HUES6 (cell line): ENCODE measurements around the gene TMEM187.

Experiments
- H3K27ac ChIP-seq: 2 replicates; pipeline ENCODE4 v1.7.0; 2013; ENCODE audit warnings: low read depth, mild to moderate bottlenecking, low read length, inconsistent platforms
- H3K27me3 ChIP-seq: 2 replicates; pipeline ENCODE4 v1.6.1; 2013; ENCODE audit warnings: low read length; ENCODE audit not compliant: control insufficient read depth, insufficient read depth
- H3K36me3 ChIP-seq: 2 replicates; pipeline ENCODE4 v1.6.1; 2013; ENCODE audit warnings: low read length; ENCODE audit not compliant: control insufficient read depth, insufficient read depth
- H3K4me1 ChIP-seq: 2 replicates; pipeline ENCODE4 v1.6.1; 2013; ENCODE audit warnings: low read length; ENCODE audit not compliant: control insufficient read depth, insufficient read depth
- H3K4me3 ChIP-seq: 2 replicates; pipeline ENCODE4 v1.5.1; 2013; ENCODE audit warnings: low read depth, low read length
- H3K9ac ChIP-seq: one replicate; pipeline ENCODE4 v1.6.1; 2013; ENCODE audit warnings: mild to moderate bottlenecking, low read length
- H3K9me3 ChIP-seq: 2 replicates; pipeline ENCODE4 v1.6.1; 2013; ENCODE audit warnings: low read depth, low read length; ENCODE audit not compliant: control insufficient read depth, insufficient read depth

The TMEM187 gene

DNA sequence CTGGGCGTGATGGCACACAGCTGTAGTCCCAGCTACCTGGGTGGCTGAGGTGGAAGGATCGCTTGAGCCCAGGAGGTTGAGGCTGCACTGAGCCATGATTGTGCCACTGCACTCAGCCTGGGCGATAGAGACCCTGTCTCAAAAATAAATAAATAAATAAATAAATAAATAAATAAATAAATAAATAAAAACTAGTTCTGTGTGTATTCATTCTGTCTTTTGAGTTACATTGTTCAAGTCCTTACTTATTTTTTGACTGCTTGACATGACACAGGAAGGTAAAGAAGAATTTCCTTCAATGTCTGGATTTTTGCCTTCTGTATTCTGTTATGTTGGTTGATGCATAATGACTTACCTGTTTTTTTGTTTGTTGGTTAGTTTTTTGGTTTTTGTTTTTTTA lies 35.5 kb upstream of the TMEM187 start:
- Histone ChIP-seq H3K27me3 (no peaks in the 10 kb centered on the region), H3K9ac (no peak overlapping the region), H3K4me3 (no peak overlapping the region), H3K9me3 (no peaks in the 10 kb centered on the region; the same call in 1 of the 2 replicates), H3K27ac (no peak overlapping the region), H3K36me3 (peaks cover 13% of the 10 kb centered on the region), H3K4me1 (peaks cover 32% of the 10 kb centered on the region; the same call in 1 of the 2 replicates)

GRCh38 chrX:153938226-153938786 lies 34.2 kb upstream of the TMEM187 start:
- H3K4me1 ChIP-seq, result peaks cover 42% of the 10 kb centered on the region; the same call in 1 of the 2 replicates
- no peaks in the 10 kb centered on the region for H3K27me3 ChIP-seq
- peaks cover 2% of the 10 kb centered on the region; the same call in 1 of the 2 replicates for H3K36me3 ChIP-seq
- H3K27ac ChIP-seq, result no peak overlapping the region
- H3K4me3 ChIP-seq, result no peak overlapping the region
- H3K9me3 ChIP-seq, result no peaks in the 10 kb centered on the region; the same call in 1 of the 2 replicates
- no peak overlapping the region for H3K9ac ChIP-seq

DNA sequence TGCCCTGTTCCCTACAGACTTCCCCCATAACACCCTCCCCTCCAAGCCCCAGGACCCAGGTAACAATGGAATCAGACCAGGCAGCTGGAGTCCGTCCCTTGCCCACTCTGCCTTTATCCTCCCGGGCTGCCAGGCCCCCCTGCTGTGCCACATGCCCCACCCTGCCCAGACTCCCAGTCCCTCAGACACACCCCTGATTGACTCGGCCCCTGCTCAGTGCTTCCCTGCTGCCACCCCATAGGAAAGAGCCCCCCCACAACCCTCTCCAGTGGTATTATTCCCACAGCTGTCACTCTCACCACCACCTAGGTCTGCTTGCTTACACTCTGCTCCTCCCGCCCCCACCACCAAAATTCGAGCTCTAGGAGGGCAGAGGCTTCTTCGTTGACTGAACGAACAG lies 33.0 kb upstream of the TMEM187 start:
- no peaks in the 10 kb centered on the region for H3K27me3 ChIP-seq
- no peaks in the 10 kb centered on the region; the same call in 1 of the 2 replicates for H3K9me3 ChIP-seq
- no peak overlapping the region for H3K9ac ChIP-seq
- no peak overlapping the region for H3K27ac ChIP-seq
- peak overlapping the region; percentile 1; the same call in 1 of the 2 replicates for H3K4me3 ChIP-seq
- H3K4me1 ChIP-seq, result peaks cover 49% of the 10 kb centered on the region; the same call in 1 of the 2 replicates
- H3K36me3 ChIP-seq, result peaks cover 7% of the 10 kb centered on the region; the same call in 1 of the 2 replicates

- Histone ChIP-seq H3K27me3 (no peaks in the 10 kb centered on the region), H3K4me3 (peak overlapping the region; percentile 41), H3K9me3 (no peaks in the 10 kb centered on the region; the same call in 1 of the 2 replicates), H3K9ac (peak overlapping the region; percentile 86), H3K27ac (peak overlapping the region; percentile 90; the same call in 1 of the 2 replicates), H3K36me3 (peaks cover 14% of the 10 kb centered on the region; the same call in 1 of the 2 replicates), H3K4me1 (peaks cover 44% of the 10 kb centered on the region; the same call in 1 of the 2 replicates)
These were observed 31.0 kb upstream of the TMEM187 start for GRCh38 chrX:153941336-153942252.

GRCh38 chrX:153944140-153944799 lies 28.3 kb upstream of the TMEM187 start, which contains the start of gene RENBP:
TSS of gene RENBP (minus strand) at chrX:153944643. CDS start at chrX:153944610, 33 bp downstream.
- Histone ChIP-seq H3K36me3 (peaks cover 24% of the 10 kb centered on the region), H3K4me3 (peak within 1 kb of the TSS; percentile 60), H3K9ac (peak within 1 kb of the TSS; percentile 79), H3K4me1 (peaks cover 63% of the 10 kb centered on the region; the same call in 1 of the 2 replicates), H3K9me3 (no peaks in the 10 kb centered on the region; the same call in 1 of the 2 replicates), H3K27me3 (no peaks in the 10 kb centered on the region), H3K27ac (peak within 1 kb of the TSS; percentile 70; the same call in 1 of the 2 replicates)

DNA sequence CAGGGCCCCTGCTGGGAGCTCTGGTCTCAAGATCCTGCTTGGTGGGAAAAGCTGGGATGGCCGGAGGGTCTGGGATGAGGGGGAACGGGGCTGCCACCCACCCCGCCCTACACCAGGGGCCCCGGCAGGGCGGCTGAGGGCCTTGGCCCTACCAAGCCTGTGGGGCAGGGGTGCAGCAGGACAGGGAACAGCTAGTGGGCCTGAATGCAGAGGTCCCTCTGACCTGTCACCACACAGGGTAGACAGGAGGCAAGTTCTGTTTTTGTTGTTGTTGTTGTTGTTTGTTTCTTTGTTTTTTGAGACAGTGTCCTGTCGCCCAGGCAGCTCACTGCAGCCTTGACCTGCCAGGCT lies 27.8 kb upstream of the TMEM187 start:
- peaks cover 63% of the 10 kb centered on the region; the same call in 1 of the 2 replicates for H3K4me1 ChIP-seq
- H3K9me3 ChIP-seq, result no peaks in the 10 kb centered on the region; the same call in 1 of the 2 replicates
- peaks cover 29% of the 10 kb centered on the region for H3K36me3 ChIP-seq
- H3K9ac ChIP-seq, result no peak overlapping the region
- peak overlapping the region; percentile 60; the same call in 1 of the 2 replicates for H3K4me3 ChIP-seq
- H3K27ac ChIP-seq, result no peak overlapping the region
- no peaks in the 10 kb centered on the region for H3K27me3 ChIP-seq

DNA sequence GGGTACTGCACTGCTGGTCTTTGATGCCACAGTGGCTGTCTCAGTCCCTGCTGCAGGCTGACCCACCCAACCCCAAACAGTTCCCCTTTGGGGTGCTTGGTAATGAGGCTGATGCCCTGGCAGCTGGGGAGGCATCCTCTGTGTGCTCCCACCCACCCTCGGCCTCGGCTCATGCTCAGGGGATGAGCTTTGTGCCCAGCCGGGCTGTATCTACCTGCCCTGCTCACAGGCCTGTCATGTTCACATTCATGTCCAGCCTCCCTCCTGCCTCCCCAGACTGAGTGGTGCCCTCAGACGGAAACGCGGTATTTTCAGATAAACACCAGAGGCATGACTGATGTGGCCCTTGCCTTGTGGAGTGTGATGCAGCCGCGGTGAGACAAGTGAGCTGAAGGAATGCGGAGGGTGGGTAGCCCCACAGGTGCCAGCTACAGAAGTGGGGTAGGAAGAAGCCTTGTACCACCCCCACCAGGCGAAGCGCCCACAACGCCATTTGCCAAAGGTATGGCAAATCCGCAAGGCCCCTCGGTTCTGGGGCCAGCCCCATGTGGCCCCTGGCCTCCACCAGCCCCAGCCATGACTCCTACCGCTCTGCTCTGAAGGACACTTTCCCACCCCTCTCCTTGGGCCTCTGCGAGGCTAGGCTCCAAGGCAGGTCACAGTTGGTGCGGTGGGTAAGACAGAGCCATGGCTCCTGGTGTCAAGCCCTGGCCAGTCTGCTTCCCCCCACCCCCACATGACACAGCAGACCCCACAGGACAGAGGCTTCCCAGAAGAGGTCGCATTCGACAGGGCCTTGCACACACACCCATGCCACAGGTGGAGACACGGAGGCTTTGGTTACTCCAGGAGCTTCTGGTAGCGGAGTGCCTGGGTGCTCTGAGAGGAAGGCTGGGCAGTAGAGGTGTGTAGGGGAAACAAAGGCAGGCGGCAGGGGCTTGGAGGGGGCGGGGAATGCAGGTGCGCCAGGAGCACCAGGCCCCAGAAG lies 26.3 kb upstream of the TMEM187 start:
- Histone ChIP-seq H3K9me3 (no peaks in the 10 kb centered on the region; the same call in 1 of the 2 replicates), H3K4me3 (no peak overlapping the region), H3K4me1 (peaks cover 53% of the 10 kb centered on the region; the same call in 1 of the 2 replicates), H3K36me3 (peaks cover 44% of the 10 kb centered on the region), H3K27me3 (no peaks in the 10 kb centered on the region), H3K9ac (no peak overlapping the region), H3K27ac (no peak overlapping the region)

GRCh38 chrX:153947009-153947769 lies 25.4 kb upstream of the TMEM187 start:
- peaks cover 46% of the 10 kb centered on the region; the same call in 1 of the 2 replicates for H3K4me1 ChIP-seq
- H3K4me3 ChIP-seq, result no peak overlapping the region
- peak overlapping the region; percentile 34 for H3K9ac ChIP-seq
- H3K27me3 ChIP-seq, result no peaks in the 10 kb centered on the region
- H3K27ac ChIP-seq, result no peak overlapping the region; the same call in 1 of the 2 replicates
- H3K9me3 ChIP-seq, result no peaks in the 10 kb centered on the region; the same call in 1 of the 2 replicates
- peaks cover 53% of the 10 kb centered on the region for H3K36me3 ChIP-seq

DNA sequence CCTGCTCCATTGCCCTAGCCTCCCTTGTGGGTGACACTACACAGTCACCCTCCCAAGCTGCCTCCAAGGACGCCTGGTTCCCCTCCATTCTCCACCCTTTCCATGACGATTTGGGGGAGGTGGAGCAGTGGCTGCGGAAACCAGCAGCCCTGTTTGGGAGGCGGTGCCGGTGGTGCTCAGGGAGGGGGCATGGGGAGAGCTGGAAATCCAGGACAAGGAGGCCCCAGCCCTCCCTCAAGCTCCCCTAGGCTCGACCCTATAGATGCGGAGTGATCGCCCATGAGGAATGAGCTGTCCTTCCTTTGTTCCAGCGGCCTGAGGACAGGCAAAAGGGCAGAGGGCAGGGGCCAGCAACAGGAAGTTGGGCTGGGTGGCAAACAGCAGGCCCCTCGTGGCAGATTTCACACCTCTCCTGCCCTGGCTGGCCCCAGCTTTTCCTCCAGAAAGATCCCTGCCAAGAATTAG lies 24.5 kb upstream of the TMEM187 start:
- Histone ChIP-seq H3K27me3 (no peaks in the 10 kb centered on the region), H3K9me3 (no peaks in the 10 kb centered on the region; the same call in 1 of the 2 replicates), H3K4me1 (peaks cover 41% of the 10 kb centered on the region; the same call in 1 of the 2 replicates), H3K36me3 (peaks cover 62% of the 10 kb centered on the region), H3K4me3 (no peak overlapping the region), H3K9ac (peak overlapping the region; percentile 34), H3K27ac (peak overlapping the region; percentile 84; the same call in 1 of the 2 replicates)
